SU-DHL-6 (cell line): Measurements from ENCODE around the gene IDH3B.

Experiments
- CTCF ChIP-seq: fragments of 200-600 bp; sonication (generic); IDR thresholded peaks from one replicate; pipeline ENCODE4 v1.5.1; 2017; ENCODE audit warnings: antibody characterized with exemption, mild to moderate bottlenecking, low read length, moderate library complexity; ENCODE audit not compliant: insufficient read depth, poor library complexity, severe bottlenecking
- EZH2phosphoT487 ChIP-seq: fragments of 200-600 bp; sonication (generic), shearing (Covaris generic); conservative IDR thresholded peaks from 2 replicates; pipeline ENCODE4 v1.6.1; 2018; ENCODE audit warnings: mild to moderate bottlenecking, antibody characterized with exemption, low read length, moderate library complexity, mixed read lengths

GRCh38 chr20:2672446-2672845 is 8.4 kb upstream of the IDH3B start:
- no peak for TF ChIP-seq CTCF
- TF ChIP-seq EZH2phosphoT487 = no peak
